ENCODE measurements around the gene ROS1. TPM values are rescaled to one million over a fixed set of nuclear protein-coding genes. Genes with fewer than 3 reads are reported as not detected.

ROS1 gene
- total RNA-seq, 1 donor from 2014 or later: not detected

DNA sequence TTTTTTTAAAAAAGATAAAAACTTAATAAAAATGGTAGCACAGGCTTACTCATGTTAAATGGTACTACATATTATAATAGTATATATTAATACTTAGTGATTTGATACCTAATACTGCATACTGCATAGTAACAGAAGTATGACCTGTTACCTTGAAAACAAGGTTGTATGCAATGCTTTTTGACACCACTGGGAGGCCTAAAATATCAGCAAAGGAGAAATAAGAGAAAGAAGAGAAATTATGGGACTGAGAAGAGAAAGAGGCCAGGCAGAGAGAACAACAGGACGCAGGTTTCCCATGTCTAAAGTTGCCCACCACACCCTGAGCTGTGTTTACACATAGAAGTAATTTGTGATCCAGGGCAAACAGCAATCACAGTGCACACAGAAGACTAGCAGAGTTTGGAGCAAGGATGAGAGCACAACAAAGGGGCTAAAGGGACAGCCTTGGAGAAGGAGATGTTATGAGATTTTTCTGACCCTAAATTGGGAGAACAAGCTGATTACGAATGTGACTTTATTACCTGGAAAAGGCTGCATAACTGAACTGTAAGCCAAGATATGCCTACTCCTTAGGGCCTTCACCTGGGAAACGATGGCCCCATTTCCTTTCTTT, 73.2 kb downstream of the ROS1 start:
- TF ChIP-seq, protein P1, sequence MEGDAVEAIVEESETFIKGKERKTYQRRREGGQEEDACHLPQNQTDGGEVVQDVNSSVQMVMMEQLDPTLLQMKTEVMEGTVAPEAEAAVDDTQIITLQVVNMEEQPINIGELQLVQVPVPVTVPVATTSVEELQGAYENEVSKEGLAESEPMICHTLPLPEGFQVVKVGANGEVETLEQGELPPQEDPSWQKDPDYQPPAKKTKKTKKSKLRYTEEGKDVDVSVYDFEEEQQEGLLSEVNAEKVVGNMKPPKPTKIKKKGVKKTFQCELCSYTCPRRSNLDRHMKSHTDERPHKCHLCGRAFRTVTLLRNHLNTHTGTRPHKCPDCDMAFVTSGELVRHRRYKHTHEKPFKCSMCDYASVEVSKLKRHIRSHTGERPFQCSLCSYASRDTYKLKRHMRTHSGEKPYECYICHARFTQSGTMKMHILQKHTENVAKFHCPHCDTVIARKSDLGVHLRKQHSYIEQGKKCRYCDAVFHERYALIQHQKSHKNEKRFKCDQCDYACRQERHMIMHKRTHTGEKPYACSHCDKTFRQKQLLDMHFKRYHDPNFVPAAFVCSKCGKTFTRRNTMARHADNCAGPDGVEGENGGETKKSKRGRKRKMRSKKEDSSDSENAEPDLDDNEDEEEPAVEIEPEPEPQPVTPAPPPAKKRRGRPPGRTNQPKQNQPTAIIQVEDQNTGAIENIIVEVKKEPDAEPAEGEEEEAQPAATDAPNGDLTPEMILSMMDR (conservative IDR thresholded peaks at IDR 0.05): peak; percentile 71
- Mint-ChIP-seq H3K36me3 (ENCODE audit: low read depth) (no peaks in the 10 kb centered on the region), H3K4me3 (no peak overlapping the region), H3K9me3 (no peaks in the 10 kb centered on the region), H3K27me3 (ENCODE audit: low read depth) (no peaks in the 10 kb centered on the region), H3K27ac (ENCODE audit: unreplicated experiment) (no peak overlapping the region), H3K4me1 (no peaks in the 10 kb centered on the region)
- no peak for DNase-seq (ENCODE audit: low read depth, low spot score)

DNA sequence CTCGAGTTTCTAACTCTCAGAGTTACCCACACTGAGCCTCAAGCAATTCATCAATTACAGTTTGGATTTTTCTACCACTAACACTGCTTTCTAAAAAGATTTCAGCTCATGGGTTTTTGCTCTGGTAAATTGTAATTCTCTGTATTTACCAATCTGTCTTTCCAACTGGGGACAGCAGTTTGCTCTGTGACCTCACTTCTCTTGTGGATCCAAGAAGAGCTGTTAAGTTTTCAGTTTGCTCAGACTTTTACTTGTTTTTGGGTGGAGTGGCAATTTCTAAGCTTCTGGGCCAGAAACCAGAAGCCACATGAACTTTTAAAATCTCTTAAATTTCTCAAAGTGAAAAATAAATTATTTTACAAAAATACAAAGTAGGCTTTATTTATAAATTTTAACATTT, 74.2 kb downstream of the ROS1 start:
- no peak overlapping the region for H3K4me3 Mint-ChIP-seq
- H3K27ac Mint-ChIP-seq (ENCODE audit: unreplicated experiment): no peak overlapping the region
- DNase-seq (ENCODE audit: low read depth, low spot score): no peak
- no peaks in the 10 kb centered on the region for H3K36me3 Mint-ChIP-seq (ENCODE audit: low read depth)
- H3K4me1 Mint-ChIP-seq: no peaks in the 10 kb centered on the region
- TF ChIP-seq, protein P1 (conservative IDR thresholded peaks at IDR 0.05): no peak
- no peaks in the 10 kb centered on the region for H3K9me3 Mint-ChIP-seq
- H3K27me3 Mint-ChIP-seq (ENCODE audit: low read depth): peaks cover 5% of the 10 kb centered on the region

DNA sequence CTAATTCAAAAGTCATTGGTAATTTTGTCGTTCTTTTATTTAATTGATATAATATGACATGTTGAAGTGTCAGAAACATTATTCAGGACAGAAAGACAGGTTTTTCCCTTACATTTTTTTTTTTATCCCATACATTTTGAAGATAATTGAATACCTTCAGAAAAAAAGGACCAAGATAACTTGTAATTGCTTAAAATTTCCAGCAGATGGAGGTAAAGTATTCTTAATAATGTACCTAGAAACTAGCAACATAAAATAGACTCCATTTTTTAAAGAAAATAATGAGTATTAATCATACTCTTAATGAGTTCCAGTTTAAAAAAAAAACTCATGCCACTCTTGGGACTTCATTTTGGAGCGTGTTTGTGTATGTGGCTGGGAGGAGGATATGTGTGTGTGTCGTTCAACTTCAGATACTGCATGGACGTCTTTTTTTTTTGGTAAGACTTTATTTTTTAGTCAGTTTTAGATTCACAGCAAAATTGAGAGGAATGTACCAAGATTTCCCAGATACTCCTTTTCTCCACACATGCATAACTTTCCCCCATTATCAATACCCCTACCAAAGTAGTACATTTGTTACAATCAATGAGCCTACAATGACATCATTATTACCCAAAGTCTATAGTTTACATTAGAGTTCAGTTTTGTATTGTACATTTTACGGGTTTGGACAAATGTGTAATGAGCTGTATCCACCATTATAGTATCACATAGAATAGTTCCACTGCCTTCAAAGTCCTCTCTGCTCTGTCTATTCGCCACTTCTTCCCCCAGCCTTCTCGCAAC, 79.4 kb downstream of the ROS1 start:
- Mint-ChIP-seq H3K9me3 (no peaks in the 10 kb centered on the region), H3K4me3 (no peak overlapping the region), H3K36me3 (ENCODE audit: low read depth) (no peaks in the 10 kb centered on the region), H3K27me3 (ENCODE audit: low read depth) (peaks cover 7% of the 10 kb centered on the region), H3K4me1 (no peaks in the 10 kb centered on the region), H3K27ac (ENCODE audit: unreplicated experiment) (no peak overlapping the region)
- DNase-seq (ENCODE audit: low read depth, low spot score): no peak
- TF ChIP-seq, protein P1 (conservative IDR thresholded peaks at IDR 0.05): peak; percentile 77

DNA sequence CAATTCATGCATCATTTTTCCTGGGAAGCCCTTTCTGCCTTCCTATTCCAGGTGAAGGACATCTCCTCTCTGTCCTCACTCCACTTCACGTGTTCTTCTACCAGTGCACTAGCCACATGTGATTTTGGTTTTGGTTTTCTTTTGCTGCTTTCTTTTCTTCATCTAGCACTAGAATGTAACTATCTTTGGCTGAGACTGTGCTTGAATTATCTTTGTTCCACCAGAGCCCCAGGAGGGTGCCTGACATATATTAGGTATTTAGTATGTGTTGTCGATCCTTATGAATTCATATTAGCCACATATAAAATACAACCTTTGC, 80.5 kb downstream of the ROS1 start:
- TF ChIP-seq, protein P1 (conservative IDR thresholded peaks at IDR 0.05): no peak
- no peaks in the 10 kb centered on the region for H3K9me3 Mint-ChIP-seq

DNA sequence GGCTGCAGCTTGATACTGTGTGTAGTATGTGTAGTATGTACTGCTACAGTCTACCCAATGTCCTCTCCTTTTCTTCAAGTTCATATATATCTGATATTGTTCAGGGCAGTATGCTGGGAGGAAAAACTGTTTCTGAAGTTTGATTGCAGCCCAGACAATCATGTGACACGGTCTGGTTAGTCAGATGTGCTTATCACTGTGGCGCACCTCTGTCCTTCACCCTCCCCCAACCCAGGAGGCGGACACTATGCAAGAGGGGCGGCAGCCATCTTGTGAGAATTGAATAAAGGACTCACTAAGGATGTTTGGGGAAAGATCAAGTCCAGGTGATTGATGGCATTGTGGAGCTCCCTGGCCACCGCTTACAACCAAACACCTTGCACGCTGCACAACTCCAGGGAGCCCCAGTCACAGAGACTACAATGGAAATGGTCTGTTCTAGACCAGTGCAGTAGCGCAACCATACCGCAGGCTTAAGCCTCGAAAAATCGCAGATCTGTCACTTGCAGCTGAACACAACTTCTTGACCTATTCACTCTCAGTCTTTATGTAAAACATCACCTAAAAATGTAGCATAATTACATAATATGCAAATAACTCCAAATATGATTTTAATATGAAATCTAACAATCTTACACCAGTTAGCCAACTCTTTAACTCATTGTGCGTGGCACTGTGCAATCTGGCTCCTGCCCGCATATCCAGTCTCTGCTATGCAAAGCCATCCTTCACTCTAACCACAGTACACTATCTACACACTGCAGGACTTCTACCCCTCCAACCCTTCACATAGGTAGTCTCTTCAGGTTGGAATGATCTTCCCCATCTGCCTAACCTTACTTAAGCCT, 81.1 kb downstream of the ROS1 start:
- TF ChIP-seq, protein P1 (conservative IDR thresholded peaks at IDR 0.05): no peak
- H3K36me3 Mint-ChIP-seq (ENCODE audit: low read depth): no peaks in the 10 kb centered on the region
- H3K4me1 Mint-ChIP-seq: no peaks in the 10 kb centered on the region
- no peak for DNase-seq (ENCODE audit: low read depth, low spot score)
- H3K27ac Mint-ChIP-seq (ENCODE audit: unreplicated experiment): no peak overlapping the region
- H3K27me3 Mint-ChIP-seq (ENCODE audit: low read depth): peaks cover 7% of the 10 kb centered on the region
- H3K4me3 Mint-ChIP-seq: no peak overlapping the region
- H3K9me3 Mint-ChIP-seq: no peaks in the 10 kb centered on the region

More for the DNA sequence above, 80.5 kb downstream of the ROS1 start:
- Mint-ChIP-seq H3K4me3 (no peak overlapping the region), H3K27me3 (ENCODE audit: low read depth) (peaks cover 7% of the 10 kb centered on the region), H3K4me1 (no peaks in the 10 kb centered on the region), H3K36me3 (ENCODE audit: low read depth) (no peaks in the 10 kb centered on the region), H3K27ac (ENCODE audit: unreplicated experiment) (no peak overlapping the region)
- no peak for DNase-seq (ENCODE audit: low read depth, low spot score)

Data from neural crest cell (in vitro differentiated cells).